ENCODE measurements around the gene CDH26.

DNA sequence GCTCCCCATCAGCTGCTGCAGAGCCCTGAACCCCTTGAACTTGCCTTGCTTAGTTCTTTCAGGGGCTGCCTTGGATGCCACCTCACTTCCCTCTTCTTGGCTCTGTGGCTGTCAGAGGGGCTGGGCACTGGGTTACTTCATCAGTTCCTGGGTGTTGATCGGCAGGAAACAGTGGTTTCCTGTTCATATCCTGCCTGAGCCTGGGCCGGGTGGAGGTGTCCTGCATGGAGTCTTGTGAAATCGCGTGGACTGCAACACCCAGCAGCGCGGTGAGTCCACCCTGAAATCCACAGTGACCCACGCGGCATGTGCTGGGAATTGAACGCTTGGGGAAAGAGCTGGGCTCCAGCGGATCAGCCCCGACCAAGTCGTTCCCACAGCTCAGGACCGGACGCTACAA is 97.5 kb downstream of the CDH26 start:
- no peak for TF ChIP-seq TCF12 (IDR thresholded peaks at IDR 0.05; ENCODE audit: low read depth, low read length)
- no peak for TF ChIP-seq CTCF (IDR thresholded peaks at IDR 0.05 in 2 of 3, conservative IDR thresholded peaks at IDR 0.05 in 1 of 3; ENCODE audit: control insufficient read depth in 2 of 3, extremely low read depth in 1 of 3, insufficient read depth in 1 of 3, low read depth in 3 of 3, low read length in 3 of 3)
- no peak for TF ChIP-seq EP300 (IDR thresholded peaks at IDR 0.05; ENCODE audit: borderline replicate concordance in 1 of 2, control insufficient read depth in 1 of 2, low read depth in 2 of 2, low read length in 2 of 2)
- no peak for TF ChIP-seq MAX (IDR thresholded peaks at IDR 0.05; ENCODE audit: low read depth, low read length)
- TF ChIP-seq POLR2A (IDR thresholded peaks at IDR 0.05; ENCODE audit: low read depth, low read length), result no peak
- TF ChIP-seq, protein P1, sequence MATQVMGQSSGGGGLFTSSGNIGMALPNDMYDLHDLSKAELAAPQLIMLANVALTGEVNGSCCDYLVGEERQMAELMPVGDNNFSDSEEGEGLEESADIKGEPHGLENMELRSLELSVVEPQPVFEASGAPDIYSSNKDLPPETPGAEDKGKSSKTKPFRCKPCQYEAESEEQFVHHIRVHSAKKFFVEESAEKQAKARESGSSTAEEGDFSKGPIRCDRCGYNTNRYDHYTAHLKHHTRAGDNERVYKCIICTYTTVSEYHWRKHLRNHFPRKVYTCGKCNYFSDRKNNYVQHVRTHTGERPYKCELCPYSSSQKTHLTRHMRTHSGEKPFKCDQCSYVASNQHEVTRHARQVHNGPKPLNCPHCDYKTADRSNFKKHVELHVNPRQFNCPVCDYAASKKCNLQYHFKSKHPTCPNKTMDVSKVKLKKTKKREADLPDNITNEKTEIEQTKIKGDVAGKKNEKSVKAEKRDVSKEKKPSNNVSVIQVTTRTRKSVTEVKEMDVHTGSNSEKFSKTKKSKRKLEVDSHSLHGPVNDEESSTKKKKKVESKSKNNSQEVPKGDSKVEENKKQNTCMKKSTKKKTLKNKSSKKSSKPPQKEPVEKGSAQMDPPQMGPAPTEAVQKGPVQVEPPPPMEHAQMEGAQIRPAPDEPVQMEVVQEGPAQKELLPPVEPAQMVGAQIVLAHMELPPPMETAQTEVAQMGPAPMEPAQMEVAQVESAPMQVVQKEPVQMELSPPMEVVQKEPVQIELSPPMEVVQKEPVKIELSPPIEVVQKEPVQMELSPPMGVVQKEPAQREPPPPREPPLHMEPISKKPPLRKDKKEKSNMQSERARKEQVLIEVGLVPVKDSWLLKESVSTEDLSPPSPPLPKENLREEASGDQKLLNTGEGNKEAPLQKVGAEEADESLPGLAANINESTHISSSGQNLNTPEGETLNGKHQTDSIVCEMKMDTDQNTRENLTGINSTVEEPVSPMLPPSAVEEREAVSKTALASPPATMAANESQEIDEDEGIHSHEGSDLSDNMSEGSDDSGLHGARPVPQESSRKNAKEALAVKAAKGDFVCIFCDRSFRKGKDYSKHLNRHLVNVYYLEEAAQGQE (IDR thresholded peaks at IDR 0.05; ENCODE audit: low read depth, low read length), result no peak
- no peak for TF ChIP-seq SUZ12 (IDR thresholded peaks at IDR 0.05; ENCODE audit: unreplicated experiment)
- no peak for TF ChIP-seq RBBP5 (conservative IDR thresholded peaks at IDR 0.05)
- TF ChIP-seq SREBF1 (IDR thresholded peaks at IDR 0.05; ENCODE audit: low read length), result no peak
- TF ChIP-seq, protein P2, sequence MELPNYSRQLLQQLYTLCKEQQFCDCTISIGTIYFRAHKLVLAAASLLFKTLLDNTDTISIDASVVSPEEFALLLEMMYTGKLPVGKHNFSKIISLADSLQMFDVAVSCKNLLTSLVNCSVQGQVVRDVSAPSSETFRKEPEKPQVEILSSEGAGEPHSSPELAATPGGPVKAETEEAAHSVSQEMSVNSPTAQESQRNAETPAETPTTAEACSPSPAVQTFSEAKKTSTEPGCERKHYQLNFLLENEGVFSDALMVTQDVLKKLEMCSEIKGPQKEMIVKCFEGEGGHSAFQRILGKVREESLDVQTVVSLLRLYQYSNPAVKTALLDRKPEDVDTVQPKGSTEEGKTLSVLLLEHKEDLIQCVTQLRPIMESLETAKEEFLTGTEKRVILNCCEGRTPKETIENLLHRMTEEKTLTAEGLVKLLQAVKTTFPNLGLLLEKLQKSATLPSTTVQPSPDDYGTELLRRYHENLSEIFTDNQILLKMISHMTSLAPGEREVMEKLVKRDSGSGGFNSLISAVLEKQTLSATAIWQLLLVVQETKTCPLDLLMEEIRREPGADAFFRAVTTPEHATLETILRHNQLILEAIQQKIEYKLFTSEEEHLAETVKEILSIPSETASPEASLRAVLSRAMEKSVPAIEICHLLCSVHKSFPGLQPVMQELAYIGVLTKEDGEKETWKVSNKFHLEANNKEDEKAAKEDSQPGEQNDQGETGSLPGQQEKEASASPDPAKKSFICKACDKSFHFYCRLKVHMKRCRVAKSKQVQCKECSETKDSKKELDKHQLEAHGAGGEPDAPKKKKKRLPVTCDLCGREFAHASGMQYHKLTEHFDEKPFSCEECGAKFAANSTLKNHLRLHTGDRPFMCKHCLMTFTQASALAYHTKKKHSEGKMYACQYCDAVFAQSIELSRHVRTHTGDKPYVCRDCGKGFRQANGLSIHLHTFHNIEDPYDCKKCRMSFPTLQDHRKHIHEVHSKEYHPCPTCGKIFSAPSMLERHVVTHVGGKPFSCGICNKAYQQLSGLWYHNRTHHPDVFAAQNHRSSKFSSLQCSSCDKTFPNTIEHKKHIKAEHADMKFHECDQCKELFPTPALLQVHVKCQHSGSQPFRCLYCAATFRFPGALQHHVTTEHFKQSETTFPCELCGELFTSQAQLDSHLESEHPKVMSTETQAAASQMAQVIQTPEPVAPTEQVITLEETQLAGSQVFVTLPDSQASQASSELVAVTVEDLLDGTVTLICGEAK (IDR thresholded peaks at IDR 0.05; ENCODE audit: borderline replicate concordance), result no peak
- no peak for TF ChIP-seq CBFB (IDR thresholded peaks at IDR 0.05; ENCODE audit: low read depth)
- TF ChIP-seq ZNF687 (IDR thresholded peaks at IDR 0.05), result no peak
- TF ChIP-seq NBN (IDR thresholded peaks at IDR 0.05), result no peak
